Measurements from ENCODE around the gene EFCAB7.
"Not testable (repeated sequence)": the region's sequence is repeated elsewhere in the genome, so short reads cannot be mapped to it uniquely, and the experiment has no call there.

Gene EFCAB7

DNA sequence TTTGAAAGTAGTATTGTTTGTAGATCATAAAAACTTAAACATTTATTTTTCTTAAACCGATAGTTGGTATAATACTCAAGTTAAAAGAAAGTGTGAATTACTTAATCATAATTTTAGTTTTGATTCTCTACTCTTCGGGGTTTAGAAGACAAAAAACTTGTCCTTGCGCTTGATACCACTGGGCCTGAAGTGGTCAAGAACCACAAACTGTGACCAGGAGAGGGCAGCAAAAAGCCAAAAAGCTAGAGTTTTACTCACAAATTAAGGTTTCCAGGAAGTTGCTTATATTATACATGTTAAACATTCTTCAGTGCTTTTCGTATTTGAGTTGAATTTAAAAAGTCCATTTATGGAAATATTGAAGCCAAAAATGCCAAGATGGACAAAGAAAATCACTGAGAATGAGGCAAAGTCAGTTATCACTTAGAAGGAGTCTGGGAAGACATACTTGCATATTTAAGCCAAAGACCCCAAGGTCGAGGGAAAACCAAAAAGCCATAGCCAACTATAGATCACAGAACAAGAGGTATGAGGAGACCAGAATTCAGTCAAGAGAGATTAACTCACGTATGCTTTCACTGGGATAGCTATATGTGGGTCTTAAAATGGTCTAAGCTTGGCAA is 34.2 kb downstream of the EFCAB7 start:
- no peak for DNase-seq

DNA sequence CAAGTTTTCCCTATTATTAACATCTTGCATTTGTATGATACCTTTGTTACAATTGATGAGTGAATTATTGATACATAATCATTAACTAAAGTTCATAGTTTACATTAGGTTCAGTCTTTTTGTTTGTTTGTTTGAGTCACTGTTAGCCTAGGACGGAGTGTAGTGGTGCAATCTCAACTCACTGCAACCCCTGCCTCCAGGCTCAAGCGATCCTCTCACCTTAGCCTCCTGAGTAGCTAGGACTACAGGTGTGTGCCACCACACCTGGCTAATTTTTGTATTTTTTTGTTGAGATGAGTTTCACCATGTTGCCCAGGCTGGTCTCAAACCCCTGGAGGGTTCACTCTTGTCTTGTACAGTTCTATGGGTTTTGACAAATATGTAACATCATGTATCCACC is 36.0 kb downstream of the EFCAB7 start:
- DNase-seq: no peak

DNA sequence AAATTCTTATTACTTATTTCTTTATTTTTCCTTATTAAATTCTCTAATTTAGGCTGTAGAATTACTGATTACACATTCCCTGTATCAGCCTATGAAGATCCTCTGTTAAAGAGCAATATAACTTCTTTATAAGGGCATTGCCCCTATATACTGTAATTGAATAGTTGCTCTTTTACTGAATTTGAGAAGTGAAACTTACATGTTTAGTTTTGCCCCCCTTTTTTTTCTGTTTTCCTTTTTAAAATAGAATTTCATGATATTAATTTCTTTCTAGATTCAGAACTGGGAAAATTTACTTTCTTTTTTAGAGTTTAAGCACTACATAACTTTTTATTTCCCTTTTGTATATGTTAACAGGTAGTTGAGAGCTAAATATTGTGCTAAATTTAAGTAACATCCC is 40.4 kb downstream of the EFCAB7 start:
- DNase-seq: no peak

DNA sequence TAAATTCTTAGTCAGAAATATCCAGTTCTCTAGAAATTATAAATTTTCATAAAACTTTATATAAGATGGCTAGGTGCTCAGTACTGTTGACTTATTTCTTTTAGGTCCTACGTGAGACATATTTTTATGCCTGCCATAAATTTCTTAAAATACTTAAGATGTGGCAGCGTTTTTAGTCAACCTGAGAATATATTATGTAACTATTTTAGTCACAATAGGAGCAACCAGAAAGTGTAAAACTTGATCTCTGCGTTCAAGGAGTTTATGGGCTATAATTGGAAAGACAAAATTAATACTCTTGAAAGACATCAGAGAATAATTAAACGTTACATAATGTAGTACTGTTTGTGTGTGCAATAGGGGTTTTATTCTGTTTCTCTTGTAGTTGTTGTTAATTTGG is 45.7 kb downstream of the EFCAB7 start:
- DNase-seq: no peak

DNA sequence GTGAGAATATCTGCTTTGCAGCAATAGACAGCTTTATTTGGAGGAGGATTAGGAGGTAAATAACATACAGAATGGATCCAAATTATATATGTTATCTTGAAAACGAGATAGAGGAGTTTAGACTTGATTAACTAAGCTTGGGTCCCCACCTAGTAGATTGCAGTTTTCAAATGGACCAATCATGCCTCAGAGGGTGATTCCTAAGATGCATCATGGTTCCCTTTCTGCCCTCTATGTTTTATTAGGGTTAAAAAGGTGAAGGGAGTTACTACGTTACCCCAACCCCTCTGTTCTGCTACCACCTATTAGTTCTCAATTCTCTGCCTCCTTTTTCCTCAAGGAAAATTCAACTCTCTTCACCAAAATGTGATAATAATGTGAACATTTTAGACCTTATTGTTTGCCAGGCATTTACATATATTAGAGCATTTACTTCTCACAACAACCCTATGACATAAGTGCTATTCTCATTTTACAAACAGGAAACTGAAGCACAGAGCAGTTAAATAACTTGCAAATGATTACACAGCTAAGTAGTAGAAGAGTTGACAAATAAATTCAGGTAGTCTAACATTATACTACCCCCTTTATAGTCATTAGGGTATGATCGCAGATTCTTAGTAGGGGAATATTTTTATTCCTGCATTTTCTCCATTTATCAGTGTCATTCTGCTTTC is 46.5 kb downstream of the EFCAB7 start:
- DNase-seq: no peak

DNA sequence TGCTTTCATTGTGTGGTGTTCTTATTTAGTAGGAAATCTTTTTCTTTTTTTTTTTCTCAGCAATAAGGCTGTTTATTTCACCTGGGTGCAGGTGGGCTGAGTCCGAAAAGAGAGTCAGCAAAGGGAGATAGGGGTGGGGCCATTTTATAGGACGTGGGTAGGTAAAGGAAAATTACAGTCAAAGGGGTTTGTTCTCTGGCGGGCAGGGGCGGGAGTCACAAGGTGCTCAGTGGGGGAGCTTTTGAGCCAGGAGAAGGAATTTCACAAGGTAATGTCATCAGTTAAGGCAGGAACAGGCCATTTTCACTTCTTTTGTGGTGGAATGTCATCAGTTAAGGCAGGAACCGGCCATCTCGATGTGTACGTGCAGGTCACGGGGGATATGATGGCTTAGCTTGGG is 49.4 kb downstream of the EFCAB7 start:
- not testable (repeated sequence) for DNase-seq

DNA sequence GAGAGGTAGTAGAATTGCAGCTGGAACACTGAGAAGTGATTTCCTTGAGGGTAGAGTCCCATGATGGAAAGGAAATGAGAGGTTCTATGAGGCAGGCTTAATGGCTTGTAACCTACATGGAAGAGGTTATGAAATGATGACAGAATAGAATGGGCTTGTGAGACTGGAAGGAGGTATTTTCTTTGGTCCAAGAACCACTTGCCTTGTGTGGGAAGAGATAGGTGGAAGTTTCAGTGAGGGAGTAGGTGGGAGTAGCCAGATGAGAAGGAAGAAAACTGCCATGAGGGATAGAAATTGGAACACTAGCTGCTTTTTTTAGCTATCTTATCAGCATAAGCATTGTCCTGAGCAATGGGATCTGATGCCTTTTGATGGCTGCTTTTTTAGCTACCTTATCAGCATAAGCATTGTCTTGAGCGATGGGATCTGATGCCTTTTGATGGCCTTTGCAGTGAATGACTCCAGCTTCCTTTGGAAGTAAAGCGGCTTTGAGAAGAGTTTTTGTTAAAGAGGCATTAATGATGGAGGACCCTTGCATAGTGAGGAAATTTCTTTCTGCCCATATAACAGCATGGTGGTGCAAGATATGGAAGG is 51.0 kb downstream of the EFCAB7 start:
- not testable (repeated sequence) for DNase-seq

DNA sequence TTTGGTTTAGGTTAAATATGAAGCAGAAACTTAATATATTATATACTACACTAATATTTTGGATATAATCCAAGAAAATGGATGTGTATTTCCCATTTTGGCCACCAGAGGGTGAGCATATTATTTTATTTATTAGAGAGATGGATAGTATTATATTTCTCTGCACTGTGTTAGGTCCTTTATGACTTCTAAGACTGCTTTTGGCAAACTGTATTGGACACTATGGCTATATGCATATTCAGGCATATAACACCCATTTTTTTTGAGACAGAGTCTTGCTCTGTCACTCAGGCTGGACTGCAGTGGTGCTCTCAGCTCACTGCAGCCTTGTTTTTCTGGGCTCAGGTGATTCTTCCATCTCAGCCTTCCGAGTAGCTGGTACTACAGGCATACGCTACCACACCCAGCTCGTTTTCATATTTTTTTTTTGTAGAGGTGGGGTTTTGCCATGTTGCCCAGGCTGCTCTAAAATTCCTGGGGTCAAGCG is 52.1 kb downstream of the EFCAB7 start:
- DNase-seq: no peak

DNA sequence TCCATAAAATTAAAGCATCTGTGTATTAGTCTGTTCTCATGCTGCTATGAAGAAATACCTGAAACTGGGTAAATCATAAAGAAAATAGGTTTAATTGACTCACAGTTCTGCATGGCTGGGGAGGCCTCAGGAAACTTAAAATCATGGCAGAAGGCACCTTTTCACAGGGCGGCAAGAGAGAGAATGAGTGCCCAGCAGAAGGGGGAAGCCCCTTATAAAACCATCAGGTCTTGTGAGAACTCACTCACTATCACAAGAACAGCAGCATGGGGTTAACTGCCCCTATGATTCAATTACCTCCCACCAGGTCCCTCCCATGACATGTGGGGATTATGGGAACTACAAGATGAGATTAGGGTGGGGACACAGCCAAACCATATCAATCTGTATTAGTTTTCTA is 63.0 kb downstream of the EFCAB7 start:
- DNase-seq: not testable (repeated sequence)

DNA sequence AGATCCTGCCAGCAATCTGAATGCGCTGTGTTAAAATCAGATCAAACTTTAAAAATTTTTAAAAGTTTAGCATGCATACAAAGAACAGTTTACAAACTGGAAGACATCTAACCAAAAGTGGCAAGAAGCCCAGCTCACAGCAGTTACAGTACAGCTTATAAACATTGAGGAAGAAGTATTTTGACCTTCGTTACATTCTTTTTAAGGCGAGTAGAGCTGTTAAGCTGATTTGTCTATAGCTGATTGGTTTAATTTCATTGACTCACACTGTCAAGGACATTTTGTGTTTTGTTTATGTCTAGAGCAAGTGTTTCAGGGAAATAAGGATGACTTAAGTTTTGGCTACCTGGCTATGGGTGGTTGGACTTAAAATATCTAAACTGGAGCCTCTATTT is 66.8 kb downstream of the EFCAB7 start:
- DNase-seq: no peak

DNA sequence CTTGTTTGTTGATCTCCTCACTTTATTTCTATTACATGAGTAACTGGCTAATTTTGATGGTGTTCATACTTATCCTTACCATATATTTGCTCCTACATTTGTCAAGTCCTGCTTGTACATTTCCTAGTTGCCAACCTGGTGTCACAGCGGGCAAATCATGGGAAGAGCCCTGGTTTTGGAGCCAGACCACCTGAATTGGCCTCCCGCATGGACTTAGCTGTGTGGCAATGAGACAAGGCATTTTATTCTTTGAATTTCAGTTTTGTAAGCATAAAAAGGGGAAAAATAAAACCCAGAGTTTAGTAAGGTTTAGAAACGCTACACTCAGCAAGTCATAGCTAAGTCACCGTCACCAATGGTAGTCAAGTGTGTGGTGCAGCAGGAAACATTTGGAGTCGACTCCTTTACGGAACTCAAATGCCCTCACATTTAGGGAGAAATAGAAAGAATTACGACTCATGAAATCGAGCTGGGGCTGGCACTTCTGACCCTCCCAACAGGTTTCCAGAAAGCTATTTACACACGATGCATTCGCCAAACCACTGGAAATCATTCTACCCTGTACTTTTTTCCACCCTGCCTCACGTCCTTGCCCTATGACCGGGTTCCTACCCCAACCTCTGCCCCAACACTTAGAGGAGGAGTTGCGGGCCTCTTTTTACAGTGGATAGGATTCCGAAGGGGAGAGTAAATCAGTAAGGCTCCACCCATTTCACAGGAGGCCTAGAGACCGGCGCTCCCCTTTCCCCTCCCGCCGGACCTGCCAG is 69.4 kb downstream of the EFCAB7 start:
- DNase-seq: no peak

DNA sequence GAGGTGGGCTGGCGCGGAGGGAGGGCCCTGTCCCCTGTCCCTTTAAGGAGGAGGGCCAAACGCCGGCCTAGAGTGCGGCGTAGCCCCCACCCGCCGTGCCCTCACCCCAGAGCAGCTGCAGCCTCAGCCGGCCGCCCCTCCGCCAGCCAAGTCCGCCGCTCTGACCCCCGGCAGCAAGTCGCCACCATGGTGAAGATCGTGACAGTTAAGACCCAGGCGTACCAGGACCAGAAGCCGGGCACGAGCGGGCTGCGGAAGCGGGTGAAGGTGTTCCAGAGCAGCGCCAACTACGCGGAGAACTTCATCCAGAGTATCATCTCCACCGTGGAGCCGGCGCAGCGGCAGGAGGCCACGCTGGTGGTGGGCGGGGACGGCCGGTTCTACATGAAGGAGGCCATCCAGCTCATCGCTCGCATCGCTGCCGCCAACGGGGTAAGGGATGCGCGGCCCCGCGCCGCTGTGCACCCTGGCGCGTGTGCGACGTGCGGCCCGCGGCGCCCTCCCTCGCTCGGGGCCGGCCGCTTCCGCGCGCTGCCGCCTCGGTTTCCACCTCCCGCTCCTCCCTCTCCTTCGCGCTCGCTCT is 70.1 kb downstream of the EFCAB7 start, which contains the start of gene PGM1:
PGM1 (plus strand) TSS at position 109 of the 583 bp plus-strand sequence; CDS start at position 187, 78 bp downstream.
- DNase-seq: peak; percentile 70

DNA sequence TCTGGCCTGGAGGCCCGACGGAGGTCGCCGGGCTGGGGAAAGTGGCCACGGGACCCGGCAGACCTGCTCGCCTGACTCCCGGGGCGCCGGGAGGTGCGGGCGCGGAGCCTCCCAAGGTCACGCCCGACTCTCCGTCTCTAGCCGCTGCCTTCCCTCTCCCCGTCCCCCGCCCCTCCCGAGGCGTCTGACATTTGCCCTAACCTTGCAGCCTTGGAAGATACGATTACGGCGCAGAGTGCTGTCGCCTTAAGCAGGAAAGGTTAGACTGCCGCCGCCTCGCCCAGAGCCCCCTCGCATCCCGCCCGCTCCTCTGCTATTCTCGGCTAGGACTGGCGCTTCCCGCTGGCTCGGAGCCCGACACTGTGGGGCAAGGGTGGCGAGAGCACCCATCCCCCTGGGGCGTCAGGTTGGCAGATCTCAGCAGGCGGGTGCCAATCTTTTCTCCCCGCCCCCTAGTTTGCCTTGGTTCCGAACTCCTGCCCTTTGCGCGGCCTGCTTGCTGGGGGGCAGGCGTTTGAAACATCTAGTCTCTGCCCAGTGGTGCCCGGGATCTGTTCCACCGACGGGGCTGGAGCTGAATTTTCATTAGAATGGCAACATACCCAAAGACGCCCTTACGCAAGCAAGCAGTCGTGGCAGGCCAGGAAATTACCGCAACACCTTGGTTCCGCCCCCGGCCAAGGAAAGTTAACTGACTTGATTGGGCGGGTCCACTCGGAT is 70.7 kb downstream of the EFCAB7 start:
- peak; percentile 62 for DNase-seq

DNA sequence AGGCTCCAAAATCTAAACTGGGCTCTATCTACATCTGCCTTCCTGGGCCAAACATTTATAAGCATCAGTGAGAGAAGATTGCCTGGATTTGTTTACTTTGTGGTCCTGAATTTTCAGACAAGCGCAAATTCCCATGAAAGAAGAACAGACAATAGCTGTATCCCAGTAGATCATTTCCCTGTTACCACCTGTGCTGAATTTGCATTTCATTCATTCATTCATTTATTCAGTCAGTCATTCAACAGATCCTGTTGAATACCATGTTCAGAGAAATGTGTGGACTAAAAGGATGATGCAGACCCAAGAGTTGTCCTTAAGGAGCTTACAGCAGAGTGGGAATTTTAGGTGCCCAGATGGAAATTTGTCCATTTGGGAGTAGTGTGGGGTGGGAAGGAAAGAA is 72.1 kb downstream of the EFCAB7 start:
- no peak for DNase-seq

DNA sequence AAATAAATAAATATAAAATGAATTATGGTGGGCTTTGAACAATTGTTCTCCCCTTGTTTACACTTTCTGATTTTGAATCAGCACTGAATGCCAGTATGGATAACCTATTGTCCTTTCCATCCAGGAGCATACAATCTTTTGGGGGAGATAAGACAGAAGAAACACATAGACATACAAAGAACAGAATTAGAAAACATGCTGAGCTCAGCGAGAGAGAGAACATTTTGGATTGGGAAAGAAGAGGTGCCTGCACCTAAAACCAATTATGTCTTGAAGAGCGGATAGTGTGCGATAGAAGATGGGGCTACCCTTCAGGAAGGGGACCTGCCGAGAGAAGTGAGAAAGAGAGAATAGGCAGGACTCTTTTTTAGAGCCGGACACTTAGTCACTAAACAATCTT is 76.5 kb downstream of the EFCAB7 start:
- no peak for DNase-seq

DNA sequence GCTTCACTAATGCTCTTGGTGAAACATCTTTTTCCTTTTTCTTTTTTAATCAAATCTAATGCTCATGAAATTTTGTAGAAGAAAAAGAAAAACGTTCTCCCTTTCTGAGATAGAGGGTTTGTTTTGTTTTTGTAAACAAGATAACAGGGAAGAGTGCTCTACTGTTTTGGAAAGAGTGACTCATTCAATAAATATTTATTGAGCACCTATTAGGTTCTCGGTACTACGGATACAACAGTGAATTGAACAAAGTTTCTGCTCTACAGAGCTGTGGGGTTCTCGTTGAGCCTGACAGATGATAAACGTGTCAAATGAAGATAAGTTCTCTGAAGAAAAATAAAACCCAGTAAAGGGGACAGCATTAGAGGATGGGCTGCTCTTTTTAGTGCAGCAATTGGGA is 76.9 kb downstream of the EFCAB7 start:
- DNase-seq: no peak

DNA sequence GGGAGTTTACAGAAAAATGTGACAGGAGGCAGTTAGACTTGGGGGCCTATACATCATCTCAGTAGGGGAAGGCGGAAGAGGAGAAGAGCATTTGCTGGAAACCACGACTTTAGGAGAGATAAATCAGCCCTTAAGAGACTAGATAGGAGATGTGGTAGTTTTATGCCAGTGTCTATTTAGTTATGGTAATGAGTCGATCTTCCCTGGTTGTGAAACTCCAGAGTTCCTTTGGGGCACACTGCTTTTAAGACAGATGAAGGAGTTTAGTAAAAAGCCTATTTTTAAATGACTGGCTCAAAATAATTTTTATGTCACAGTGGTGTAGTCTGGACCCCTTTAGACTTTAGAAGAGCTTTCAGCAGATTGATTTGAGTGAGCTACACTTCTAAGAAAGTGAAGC is 77.7 kb downstream of the EFCAB7 start:
- DNase-seq: no peak

DNA sequence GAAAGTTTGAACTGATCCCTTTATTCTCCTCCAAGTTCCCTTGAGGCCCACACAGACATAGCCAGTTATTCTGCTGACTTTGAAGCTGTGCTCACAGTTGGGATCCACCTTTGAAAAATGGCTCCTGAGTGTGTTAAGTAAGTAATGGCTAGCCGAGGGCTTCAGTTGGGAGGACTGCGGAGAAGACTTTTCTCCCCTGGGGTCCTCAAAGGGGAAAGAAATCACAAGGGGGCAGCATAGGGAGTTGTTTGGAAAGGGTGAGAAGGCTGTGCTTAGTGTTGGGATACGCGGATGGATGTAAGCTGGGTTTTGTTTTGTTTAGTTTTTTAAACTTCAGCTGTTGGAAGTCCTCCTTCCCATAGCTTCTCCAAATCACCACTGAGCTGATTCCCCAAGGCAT is 78.1 kb downstream of the EFCAB7 start:
- DNase-seq: no peak

DNA sequence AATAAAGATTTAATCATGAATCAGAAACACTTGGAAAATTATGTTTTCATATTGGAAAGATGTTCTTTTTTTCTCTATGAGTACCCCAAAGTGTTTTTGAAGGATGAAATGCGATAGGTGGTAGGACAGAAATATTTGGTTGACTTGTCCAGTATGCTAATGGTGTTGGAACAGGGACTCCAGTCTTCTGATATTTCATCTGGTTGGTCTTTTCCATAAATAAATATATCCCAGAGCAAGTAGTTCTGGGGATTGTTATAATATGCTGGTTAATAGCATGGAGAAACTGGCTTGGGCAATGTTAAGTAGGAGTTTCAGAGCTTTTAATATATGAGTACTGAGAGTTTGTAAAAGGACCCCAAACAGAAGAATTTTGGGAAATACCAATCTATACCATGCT is 78.6 kb downstream of the EFCAB7 start:
- no peak for DNase-seq

DNA sequence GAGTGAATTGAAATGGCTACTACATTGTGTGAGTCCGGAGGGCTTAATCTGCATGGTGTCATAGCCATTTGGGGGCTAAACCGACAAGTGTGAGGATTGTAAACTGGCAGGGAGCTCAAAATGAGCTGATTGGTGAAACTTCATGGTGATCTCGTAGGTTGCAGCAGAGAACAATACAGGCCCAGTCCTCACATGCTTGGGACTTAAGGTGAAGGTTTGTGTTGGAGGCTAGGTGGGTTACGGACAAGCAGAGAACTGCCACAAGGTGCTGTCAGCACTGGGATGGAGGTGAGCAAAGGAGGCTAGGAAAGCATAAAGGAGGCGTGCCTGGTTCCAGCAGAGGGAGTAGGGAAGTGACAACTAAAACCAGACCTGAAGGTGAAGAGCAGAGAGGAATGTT is 79.3 kb downstream of the EFCAB7 start:
- no peak for DNase-seq

DNA sequence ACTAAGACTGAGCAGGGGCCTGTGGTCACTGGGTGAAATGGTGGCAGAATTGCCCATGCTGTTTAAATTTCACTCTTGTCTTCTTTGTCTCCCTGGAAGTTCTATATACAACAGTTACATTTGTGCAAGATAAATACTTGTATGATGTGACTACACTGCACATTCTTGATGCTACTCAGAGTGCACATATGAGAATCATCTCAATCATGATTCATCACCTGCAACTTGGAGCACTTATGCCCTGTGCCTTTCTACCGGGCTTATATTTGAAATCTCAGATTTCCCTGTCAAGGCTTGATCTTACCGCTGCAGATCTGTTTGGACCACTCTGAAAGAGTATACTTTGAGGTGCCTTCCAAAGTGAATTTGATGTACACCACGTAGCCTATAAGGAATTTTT is 80.5 kb downstream of the EFCAB7 start:
- no peak for DNase-seq

DNA sequence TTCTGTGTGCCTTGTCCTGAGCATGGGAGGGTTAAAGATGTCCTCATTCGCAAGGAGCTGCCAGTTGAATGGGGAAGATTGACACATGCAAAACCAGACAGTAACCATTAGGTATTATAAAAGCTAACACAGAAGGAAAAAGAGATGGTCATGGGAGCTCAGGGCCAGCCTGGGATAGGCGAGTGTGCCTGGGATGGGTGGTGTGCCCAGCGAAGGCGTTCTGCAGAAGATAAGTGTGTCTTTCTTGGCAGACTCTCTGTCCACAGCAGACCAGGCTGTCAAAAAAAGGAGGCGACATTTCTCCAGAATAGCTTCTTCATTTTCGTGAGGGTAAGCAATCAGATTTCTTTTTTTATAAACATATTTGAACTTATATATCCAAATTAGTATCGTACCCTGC is 84.0 kb downstream of the EFCAB7 start:
- DNase-seq: no peak

DNA sequence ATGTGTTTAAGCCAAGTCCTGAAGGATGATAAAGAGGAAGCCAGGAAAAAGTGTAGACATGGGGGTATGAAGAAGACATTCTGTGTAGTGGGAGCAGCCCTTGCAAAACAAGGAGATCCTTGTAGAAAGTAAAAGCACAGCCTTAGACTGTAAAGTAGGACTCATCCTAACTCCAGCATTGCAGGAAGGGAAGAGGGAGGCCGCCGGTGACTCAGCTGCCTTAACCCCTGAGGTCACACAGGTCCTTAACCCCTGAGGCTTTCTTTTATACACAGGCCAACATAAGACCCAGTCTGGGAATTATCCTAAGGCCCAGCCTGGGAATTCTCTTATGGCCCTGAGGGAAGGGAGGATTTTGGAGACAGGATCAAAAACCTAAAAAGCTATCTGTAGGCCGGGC is 87.9 kb downstream of the EFCAB7 start:
- no peak for DNase-seq

Measured in activated CD4-positive, alpha-beta T cell treated with anti-CD3 and anti-CD28 coated beads for 1 hour (primary cell).